ENCODE results near the gene TMEM121. TPM values are rescaled to one million over a fixed set of nuclear protein-coding genes. Genes with fewer than 3 reads are reported as not detected.

Gene TMEM121
- total RNA-seq, 1 experiment from 2014 or later, result not detected

DNA sequence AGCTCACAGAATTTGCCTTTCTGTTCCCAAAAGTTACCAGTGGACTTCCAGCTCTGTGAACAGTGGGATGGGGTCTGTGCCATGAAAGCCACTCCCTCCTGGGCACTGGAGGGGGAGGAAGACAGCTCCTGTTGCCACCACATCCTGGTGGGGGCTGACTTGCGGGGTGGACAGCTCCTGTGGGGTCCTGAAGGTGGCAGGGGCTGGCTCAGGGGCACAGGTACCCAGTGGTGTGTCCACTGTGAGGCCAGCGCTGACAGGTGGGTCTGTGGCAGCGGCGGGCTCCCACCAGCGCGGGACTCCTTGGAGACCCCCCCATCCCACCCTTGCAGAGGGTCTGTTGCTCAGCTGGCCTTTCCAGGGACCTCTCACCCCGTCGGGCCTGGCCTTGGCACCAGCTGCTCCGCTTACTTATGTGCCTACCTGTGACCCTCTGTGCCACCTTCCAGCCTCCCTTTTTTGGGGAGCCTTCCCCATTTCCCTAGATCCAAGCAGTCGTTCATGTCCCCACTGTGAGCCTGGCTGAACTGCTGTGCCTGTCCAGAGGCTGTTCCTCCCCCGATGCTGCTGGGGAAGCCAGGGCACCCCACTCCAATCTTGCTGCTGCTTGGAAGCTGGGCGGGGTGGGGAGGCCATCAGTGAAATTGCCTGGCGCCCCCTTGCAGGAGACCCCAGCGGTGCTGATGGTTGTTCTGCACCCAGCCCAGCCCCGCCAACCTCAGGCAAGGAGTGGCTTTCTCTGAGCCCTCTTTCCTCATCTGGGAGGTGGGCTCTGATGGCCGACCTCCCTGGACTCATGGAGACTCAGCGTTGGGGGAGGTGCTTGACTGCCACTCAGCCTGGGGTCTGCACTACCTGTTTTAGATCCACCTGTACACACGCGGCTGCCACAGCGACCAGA, 33.2 kb upstream of the TMEM121 start:
- intact Hi-C loops (cut with micrococcal nuclease; ENCODE audit: unreplicated experiment), result loop anchor here (5.0 kb wide), 1 partner anchor 34 kb away; the partner anchor contains the start of gene TMEM121

DNA sequence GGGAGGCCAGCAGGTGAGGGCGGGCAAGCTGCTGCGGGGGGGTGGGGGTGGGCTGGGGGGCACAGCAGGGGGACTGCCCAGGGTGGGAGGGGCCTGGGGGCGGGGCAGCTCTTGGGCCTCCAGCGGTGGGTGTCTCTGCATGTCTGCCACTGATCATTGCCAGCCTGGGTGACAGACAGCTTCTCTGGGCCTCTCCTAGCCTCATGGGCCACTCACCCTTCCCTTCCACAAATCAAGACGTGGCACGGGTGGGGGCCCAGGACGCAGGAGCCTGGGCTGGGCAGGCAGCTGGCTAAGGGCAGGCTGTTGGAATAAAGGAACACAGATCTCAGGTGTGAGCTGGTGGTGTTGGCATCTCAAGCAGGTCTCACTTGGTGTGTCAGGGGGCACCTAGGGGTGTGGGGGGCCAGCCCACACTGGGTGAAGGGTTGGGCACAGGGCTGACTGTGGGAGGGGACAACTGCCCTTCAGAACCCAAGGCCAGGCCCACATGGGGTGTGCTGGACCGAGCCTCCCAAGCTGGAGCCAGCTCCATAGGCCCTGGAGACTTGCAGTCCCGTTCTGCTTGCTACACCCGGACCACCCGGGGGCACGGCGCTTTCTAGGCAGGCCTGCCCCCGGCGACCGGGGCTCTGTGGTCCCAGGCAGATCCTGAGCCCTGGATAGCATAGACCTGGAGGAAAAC, 32.3 kb upstream of the TMEM121 start:
- intact Hi-C loops (cut with micrococcal nuclease; ENCODE audit: unreplicated experiment), result loop anchor here (5.0 kb wide), 1 partner anchor 33 kb away; the partner anchor contains the start of gene TMEM121

More for the DNA sequence above, 33.2 kb upstream of the TMEM121 start:
- Mint-ChIP-seq H3K27me3 (ENCODE audit: insufficient read depth, unreplicated experiment) (no peaks in the 10 kb centered on the region), H3K4me3 (ENCODE audit: unreplicated experiment) (no peak overlapping the region), H3K9me3 (ENCODE audit: unreplicated experiment) (no peaks in the 10 kb centered on the region), H3K4me1 (ENCODE audit: low read depth, unreplicated experiment) (no peaks in the 10 kb centered on the region), H3K27ac (ENCODE audit: unreplicated experiment) (no peak overlapping the region), H3K36me3 (ENCODE audit: insufficient read depth, unreplicated experiment) (peaks cover 20% of the 10 kb centered on the region)
- no peaks in the 10 kb centered on the region; the same call in 1 of the 2 replicates for H3K36me3 ChIP-seq (ENCODE audit: control insufficient read depth, insufficient read depth, low read length)
- H3K27me3 ChIP-seq (replicated peaks; ENCODE audit: control insufficient read depth, insufficient read depth, low read length), result no peaks in the 10 kb centered on the region
- no TSS peak for BruUV-seq (replicated peaks)
- TF ChIP-seq, protein P1, sequence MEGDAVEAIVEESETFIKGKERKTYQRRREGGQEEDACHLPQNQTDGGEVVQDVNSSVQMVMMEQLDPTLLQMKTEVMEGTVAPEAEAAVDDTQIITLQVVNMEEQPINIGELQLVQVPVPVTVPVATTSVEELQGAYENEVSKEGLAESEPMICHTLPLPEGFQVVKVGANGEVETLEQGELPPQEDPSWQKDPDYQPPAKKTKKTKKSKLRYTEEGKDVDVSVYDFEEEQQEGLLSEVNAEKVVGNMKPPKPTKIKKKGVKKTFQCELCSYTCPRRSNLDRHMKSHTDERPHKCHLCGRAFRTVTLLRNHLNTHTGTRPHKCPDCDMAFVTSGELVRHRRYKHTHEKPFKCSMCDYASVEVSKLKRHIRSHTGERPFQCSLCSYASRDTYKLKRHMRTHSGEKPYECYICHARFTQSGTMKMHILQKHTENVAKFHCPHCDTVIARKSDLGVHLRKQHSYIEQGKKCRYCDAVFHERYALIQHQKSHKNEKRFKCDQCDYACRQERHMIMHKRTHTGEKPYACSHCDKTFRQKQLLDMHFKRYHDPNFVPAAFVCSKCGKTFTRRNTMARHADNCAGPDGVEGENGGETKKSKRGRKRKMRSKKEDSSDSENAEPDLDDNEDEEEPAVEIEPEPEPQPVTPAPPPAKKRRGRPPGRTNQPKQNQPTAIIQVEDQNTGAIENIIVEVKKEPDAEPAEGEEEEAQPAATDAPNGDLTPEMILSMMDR (IDR thresholded peaks at IDR 0.05; ENCODE audit: insufficient read depth in 1 of 2, low read depth in 1 of 2, low read length in 1 of 2, severe bottlenecking in 1 of 2, unreplicated experiment in 1 of 2), result no peak
- ChIA-PET POLR2A (no interaction called here), CTCF (no interaction called here)
- H3K4me3 ChIP-seq (ENCODE audit: low read depth, low read length), result no peak overlapping the region
- H3K9me3 ChIP-seq, result no peaks in the 10 kb centered on the region
- peaks cover 14% of the 10 kb centered on the region for H3K4me1 ChIP-seq
- DNase-seq, result no peak

DNA sequence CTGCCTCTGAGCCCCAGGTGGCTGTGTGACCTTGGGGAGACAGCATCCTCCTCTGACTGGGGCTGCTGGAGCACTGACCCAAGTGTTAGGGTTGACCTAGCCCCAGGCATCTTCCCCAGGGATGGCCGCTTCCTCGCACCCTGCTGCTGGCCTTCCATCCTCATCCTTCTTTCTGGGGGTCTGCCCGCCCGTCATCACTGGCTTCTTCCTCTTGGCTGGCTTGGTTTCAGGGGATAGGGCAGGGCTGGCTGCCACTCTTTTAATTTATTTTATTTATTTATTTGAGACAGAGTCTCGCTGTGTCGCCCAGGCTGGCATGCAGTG, 31.8 kb upstream of the TMEM121 start:
- intact Hi-C loops (cut with micrococcal nuclease; ENCODE audit: unreplicated experiment), result loop anchor here (5.0 kb wide), 1 partner anchor 33 kb away; the partner anchor contains the start of gene TMEM121
- no peaks in the 10 kb centered on the region for H3K27me3 Mint-ChIP-seq (ENCODE audit: insufficient read depth, unreplicated experiment)
- TF ChIP-seq, protein P1 (IDR thresholded peaks at IDR 0.05; ENCODE audit: insufficient read depth in 1 of 2, low read depth in 1 of 2, low read length in 1 of 2, severe bottlenecking in 1 of 2, unreplicated experiment in 1 of 2), result no peak
- no peak overlapping the region for H3K27ac Mint-ChIP-seq (ENCODE audit: unreplicated experiment)
- H3K9me3 ChIP-seq, result no peaks in the 10 kb centered on the region
- no peaks in the 10 kb centered on the region for H3K9me3 Mint-ChIP-seq (ENCODE audit: unreplicated experiment)
- peaks cover 30% of the 10 kb centered on the region for H3K36me3 Mint-ChIP-seq (ENCODE audit: insufficient read depth, unreplicated experiment)
- H3K27me3 ChIP-seq (replicated peaks; ENCODE audit: control insufficient read depth, insufficient read depth, low read length), result no peaks in the 10 kb centered on the region
- H3K4me1 ChIP-seq, result peaks cover 3% of the 10 kb centered on the region; the same call in 1 of the 2 replicates
- BruUV-seq (replicated peaks), result no TSS peak
- H3K4me3 ChIP-seq (ENCODE audit: low read depth, low read length), result no peak overlapping the region
- ChIA-PET CTCF (no interaction called here), POLR2A (no interaction called here)
- no peak for DNase-seq
- H3K36me3 ChIP-seq (ENCODE audit: control insufficient read depth, insufficient read depth, low read length), result no peaks in the 10 kb centered on the region; the same call in 1 of the 2 replicates
- no peak overlapping the region for H3K4me3 Mint-ChIP-seq (ENCODE audit: unreplicated experiment)
- H3K4me1 Mint-ChIP-seq (ENCODE audit: low read depth, unreplicated experiment), result no peaks in the 10 kb centered on the region

More for the DNA sequence above, 32.3 kb upstream of the TMEM121 start:
- POLR2A ChIA-PET, result no interaction called here
- Histone ChIP-seq H3K4me3 (ENCODE audit: low read depth, low read length) (no peak overlapping the region), H3K9me3 (no peaks in the 10 kb centered on the region), H3K4me1 (peaks cover 8% of the 10 kb centered on the region), H3K36me3 (ENCODE audit: control insufficient read depth, insufficient read depth, low read length) (no peaks in the 10 kb centered on the region; the same call in 1 of the 2 replicates), H3K27me3 (replicated peaks; ENCODE audit: control insufficient read depth, insufficient read depth, low read length) (no peaks in the 10 kb centered on the region)
- no peaks in the 10 kb centered on the region for H3K27me3 Mint-ChIP-seq (ENCODE audit: insufficient read depth, unreplicated experiment)
- TF ChIP-seq, protein P1 (IDR thresholded peaks at IDR 0.05; ENCODE audit: insufficient read depth in 1 of 2, low read depth in 1 of 2, low read length in 1 of 2, severe bottlenecking in 1 of 2, unreplicated experiment in 1 of 2), result no peak
- CTCF ChIA-PET, result no interaction called here
- no peaks in the 10 kb centered on the region for H3K9me3 Mint-ChIP-seq (ENCODE audit: unreplicated experiment)
- DNase-seq, result no peak
- H3K4me1 Mint-ChIP-seq (ENCODE audit: low read depth, unreplicated experiment), result no peaks in the 10 kb centered on the region
- peaks cover 29% of the 10 kb centered on the region for H3K36me3 Mint-ChIP-seq (ENCODE audit: insufficient read depth, unreplicated experiment)
- no TSS peak for BruUV-seq (replicated peaks)
- no peak overlapping the region for H3K4me3 Mint-ChIP-seq (ENCODE audit: unreplicated experiment)
- H3K27ac Mint-ChIP-seq (ENCODE audit: unreplicated experiment), result no peak overlapping the region
